ENCODE results near the gene SDR39U1.
"Not testable (repeated sequence)": the region's sequence is repeated elsewhere in the genome, so short reads cannot be mapped to it uniquely, and the experiment has no call there.

Gene SDR39U1

DNA sequence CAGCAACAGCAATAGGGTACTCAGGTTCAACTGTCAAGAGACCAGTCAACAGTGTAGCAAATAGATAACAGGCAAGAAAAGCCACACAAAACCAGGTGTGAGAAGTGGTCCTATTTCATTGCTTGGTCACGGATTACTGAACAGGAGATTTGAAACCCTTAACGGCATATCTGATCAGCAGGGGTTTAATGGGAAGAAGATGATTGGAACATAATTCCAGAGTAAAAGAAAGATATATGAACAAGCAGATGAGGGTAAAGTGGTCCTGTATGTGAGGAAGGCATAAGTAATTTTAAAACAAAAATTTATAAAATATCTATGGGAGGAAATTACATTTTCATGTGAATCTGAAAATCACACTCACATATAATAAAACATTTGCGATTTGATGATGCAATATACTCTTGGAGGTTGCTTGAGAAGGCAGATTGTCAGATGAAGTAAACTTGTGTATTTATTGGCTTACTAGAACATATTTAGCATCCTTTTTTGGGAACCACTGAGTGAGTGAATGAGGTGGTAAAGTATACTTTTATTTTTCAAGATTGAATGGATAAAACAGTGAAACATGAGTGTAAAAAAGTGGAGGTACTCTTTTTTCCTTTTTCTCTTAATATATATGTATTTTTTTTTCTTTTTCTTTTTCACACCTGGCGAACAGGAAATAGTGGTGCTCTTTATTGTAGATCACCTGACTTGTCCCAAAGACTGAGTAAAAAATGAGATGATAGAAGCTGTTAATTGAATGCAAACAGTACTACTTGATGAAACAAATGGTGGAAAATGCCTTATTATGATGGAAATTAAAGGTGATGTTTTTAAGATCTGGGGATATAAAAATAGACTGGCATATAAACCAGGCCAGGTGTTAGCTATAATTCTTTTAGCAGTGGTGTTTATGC is 21.6 kb upstream of the SDR39U1 start:
- no peak for DNase-seq (ENCODE audit: insufficient read length)
- FAIRE-seq: peak; percentile 67
- TF ChIP-seq POLR2AphosphoS5 (IDR thresholded peaks at IDR 0.05; ENCODE audit: low read depth, low read length): no peak
- no peak for TF ChIP-seq POLR2A (IDR thresholded peaks at IDR 0.05; ENCODE audit: low read depth, low read length)
- TF ChIP-seq TAF1 (IDR thresholded peaks at IDR 0.05; ENCODE audit: borderline replicate concordance, low read depth, low read length): no peak

DNA sequence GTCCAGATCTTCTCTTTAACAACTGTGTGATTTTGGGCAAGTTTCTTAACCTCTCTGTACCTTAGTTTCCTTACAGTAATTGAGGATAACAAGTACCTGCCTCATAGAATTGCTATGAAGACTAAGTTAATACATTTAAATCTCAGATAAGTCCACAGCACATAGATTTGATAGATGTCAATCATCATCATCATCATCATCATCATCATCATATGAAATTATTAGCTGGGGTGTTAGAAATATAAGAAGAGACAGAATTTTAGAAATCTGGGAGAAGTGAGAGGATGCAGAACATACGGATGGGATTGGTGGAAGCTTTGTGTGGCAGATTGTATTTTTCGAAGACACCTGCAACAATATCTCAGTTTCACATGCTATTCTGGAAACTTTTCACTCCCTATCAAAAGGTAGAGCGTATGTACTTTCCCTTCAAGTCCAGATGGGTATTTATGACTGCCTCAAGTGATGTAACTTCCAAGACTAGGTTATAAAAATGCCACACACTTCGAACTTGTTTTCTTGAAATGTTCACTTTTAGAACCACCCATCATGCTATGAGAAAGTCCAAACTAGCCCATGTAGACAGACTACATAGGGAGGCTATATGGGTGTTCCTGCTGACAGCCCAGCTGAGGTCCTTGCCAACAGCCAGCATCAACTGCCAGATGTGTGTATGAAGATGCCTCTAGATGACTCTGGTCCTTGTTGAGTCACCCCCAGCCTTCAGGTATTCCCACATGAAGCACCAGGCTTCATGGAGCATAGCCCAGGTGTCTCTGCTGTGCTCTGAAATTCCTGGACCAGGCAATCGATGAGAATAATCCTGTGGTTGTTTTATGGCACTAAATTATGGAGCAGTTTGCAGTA is 20.7 kb upstream of the SDR39U1 start:
- FAIRE-seq (peak; percentile 89), DNase-seq (ENCODE audit: insufficient read length) (no peak)
- no peak for TF ChIP-seq POLR2AphosphoS5 (IDR thresholded peaks at IDR 0.05; ENCODE audit: low read depth, low read length)
- TF ChIP-seq POLR2A (IDR thresholded peaks at IDR 0.05; ENCODE audit: low read depth, low read length): no peak
- TF ChIP-seq TAF1 (IDR thresholded peaks at IDR 0.05; ENCODE audit: borderline replicate concordance, low read depth, low read length): no peak

DNA sequence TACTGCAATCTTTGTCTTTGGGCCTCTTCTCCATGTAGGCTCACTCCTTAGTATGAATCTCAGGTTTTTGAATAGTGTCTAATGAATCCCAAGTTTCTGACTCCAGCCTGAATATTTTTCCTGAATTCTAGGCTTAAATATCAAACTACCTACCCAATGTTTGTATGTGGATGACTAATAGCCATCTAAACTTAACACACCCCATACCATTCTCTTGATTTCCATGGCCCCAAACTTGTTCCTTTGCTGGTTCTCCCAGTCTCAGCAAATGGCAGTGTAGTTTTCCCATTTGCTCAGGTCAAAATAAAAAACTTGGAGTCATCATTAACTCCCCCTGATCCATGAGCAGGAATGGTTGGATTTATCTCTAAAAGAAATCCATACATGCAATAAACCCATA is 18.8 kb upstream of the SDR39U1 start:
- no peak for TF ChIP-seq POLR2A (IDR thresholded peaks at IDR 0.05; ENCODE audit: low read depth, low read length)
- no peak for TF ChIP-seq TAF1 (IDR thresholded peaks at IDR 0.05; ENCODE audit: borderline replicate concordance, low read depth, low read length)
- TF ChIP-seq POLR2AphosphoS5 (IDR thresholded peaks at IDR 0.05; ENCODE audit: low read depth, low read length): no peak
- DNase-seq (ENCODE audit: insufficient read length) (no peak), FAIRE-seq (no peak)

DNA sequence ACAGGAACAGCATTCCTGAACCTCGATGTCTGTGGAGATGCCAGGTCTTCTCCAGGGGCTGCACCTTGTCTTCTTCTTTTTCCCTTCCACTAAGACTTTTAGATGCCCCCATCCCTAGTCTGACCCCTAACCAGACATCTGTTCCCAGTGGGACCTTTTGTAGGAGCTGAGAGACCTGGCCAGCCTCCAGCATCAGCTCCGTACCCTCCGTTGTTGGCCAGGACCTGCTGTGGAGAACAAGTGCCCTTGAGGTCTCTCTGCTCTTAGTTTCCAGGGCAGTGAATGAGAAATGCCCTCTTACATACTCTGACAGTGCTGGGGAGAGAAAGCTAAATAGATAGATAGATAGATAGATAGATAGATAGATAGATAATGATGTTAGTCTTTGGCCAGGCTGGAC is 16.8 kb upstream of the SDR39U1 start:
- TF ChIP-seq POLR2AphosphoS5 (IDR thresholded peaks at IDR 0.05; ENCODE audit: low read depth, low read length): no peak
- DNase-seq (ENCODE audit: insufficient read length) (no peak), FAIRE-seq (no peak)

DNA sequence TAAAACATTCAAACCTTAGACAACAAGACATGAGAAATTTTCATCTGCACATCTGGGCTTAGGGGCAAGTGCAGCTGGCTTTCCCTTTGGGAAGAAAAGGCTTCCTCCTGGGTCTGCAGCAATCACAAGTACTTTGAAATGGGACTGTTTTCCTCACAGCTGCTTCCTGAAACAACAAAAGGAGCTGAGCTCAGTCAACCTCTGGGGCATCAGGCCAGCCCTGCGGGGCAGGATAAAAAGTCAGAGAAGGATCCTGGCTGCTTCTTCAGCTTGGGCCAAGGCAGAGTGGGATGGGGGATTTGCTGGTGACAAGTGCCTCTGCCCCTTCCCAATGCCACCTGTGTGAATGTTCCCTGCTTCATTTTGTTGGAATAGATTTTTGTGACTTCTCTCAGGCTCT is 16.2 kb upstream of the SDR39U1 start:
- FAIRE-seq: no peak
- DNase-seq (ENCODE audit: insufficient read length): no peak
- TF ChIP-seq POLR2AphosphoS5 (IDR thresholded peaks at IDR 0.05; ENCODE audit: low read depth, low read length): no peak
- no peak for TF ChIP-seq TAF1 (IDR thresholded peaks at IDR 0.05; ENCODE audit: borderline replicate concordance, low read depth, low read length)
- no peak for TF ChIP-seq POLR2A (IDR thresholded peaks at IDR 0.05; ENCODE audit: low read depth, low read length)

DNA sequence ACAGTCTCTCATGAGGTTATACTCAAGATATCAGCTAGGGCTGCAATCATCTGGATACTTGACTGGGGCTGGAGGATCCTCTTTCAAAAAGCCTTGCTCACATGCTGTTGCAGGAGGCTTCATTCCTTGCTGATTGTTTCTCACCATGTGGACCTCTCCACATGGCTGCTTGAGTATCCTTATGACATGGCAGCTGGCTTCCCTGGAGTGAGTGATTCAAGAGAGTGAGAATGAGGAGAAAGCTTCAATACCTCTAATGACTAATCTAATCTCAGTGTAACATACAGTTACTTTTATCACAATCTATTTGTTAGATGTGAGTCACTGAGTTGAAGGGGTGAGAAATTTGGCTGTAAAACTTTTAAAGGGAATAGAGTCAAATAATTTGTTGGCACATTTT is 14.4 kb upstream of the SDR39U1 start:
- no peak for DNase-seq (ENCODE audit: insufficient read length)
- FAIRE-seq: no peak
- no peak for TF ChIP-seq TAF1 (IDR thresholded peaks at IDR 0.05; ENCODE audit: borderline replicate concordance, low read depth, low read length)
- no peak for TF ChIP-seq POLR2A (IDR thresholded peaks at IDR 0.05; ENCODE audit: low read depth, low read length)
- TF ChIP-seq POLR2AphosphoS5 (IDR thresholded peaks at IDR 0.05; ENCODE audit: low read depth, low read length): no peak

DNA sequence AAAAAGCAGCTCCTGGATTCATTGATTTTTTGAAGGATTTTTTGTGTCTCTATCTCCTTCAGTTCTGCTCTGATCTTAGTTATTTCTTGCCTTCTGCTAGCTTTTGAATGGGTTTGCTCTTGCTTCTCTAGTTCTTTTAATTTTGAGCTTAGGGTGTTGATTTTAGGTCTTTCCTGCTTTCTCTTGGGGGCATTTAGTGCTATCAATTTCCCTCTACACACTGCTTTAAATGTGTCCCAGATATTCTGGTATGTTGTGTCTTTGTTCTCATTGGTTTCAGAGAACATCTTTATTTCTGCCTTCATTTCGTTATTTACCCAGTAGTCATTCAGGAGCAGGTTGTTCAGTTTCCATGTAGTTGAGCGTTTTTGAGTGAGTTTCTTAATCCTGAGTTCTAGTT is 8.3 kb upstream of the SDR39U1 start:
- not testable (repeated sequence) for DNase-seq (ENCODE audit: insufficient read length); FAIRE-seq

DNA sequence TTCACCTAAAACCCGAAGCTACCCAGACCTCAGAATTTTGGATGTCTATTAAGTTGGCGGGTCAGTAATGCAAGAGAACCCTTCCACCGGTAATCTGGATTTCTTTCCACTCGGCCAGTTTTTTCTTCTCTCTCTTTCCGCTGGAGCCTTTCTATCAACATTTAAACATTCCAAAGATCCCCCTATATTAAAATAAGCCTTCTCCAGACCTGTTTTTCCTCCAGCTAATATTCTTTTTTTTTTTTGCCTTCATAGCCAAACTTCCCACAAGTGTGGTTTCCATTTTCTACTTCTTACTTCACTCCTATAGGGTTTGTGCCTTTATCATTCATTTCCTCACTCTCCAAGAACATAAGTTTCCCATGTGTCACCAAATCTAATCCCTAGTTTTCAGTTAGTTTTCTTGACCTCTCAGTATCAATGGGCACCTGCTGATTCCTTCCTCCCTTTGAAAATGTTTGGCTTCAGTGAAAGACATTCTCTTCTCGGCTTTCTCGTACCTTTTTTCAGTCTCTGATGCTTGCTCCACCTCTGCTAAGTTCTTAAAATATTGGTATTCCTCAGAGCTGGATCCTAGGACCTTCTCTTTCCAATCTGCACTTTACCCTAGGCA is 583 bp upstream of the SDR39U1 start:
- DNase-seq (ENCODE audit: insufficient read length): no peak
- TF ChIP-seq TAF1 (IDR thresholded peaks at IDR 0.05; ENCODE audit: borderline replicate concordance, low read depth, low read length) (no peak), POLR2A (IDR thresholded peaks at IDR 0.05; ENCODE audit: low read depth, low read length) (no peak), POLR2AphosphoS5 (IDR thresholded peaks at IDR 0.05; ENCODE audit: low read depth, low read length) (no peak)
- no peak for FAIRE-seq

DNA sequence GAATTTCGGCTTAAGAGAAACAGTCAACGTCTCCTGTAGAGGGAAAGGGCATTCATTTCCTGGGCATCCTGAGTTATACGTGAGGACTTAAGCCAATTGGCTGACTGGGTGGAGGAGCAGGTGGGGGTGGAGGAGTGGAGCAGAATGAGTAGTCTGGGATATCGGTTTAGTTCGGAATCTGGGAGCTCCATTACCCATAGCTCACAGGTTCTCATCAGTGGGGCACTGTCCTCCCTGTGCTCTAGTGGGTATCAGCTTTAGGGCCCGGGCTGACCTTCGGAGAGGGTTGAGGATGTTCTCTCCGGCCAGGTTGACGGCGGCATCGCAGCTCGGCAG is 704 bp downstream of the SDR39U1 start:
- DNase-seq (ENCODE audit: insufficient read length): no peak
- FAIRE-seq: no peak
- no peak for TF ChIP-seq POLR2AphosphoS5 (IDR thresholded peaks at IDR 0.05; ENCODE audit: low read depth, low read length)
- TF ChIP-seq POLR2A (IDR thresholded peaks at IDR 0.05; ENCODE audit: low read depth, low read length): no peak
- TF ChIP-seq TAF1 (IDR thresholded peaks at IDR 0.05; ENCODE audit: borderline replicate concordance, low read depth, low read length): no peak

DNA sequence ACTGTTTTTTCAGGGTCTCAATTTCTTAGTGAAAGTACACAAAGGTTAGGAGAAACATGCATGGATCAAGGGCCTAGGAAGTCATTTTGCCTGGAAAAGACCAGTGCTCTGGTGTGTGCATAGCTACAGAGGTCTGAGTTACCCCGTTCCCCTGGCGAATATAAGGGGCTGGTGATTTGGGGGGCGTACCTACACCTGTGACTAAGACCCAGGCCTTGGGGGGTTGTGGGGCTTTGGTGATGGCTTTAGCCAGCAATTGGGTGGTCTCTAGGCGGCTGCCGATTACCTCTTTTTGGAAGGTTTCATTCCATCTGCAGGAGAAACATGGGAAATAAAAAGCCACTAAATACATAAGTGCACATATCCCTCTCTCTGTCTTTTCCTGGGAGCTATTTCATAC is 1.1 kb downstream of the SDR39U1 start:
- no peak for DNase-seq (ENCODE audit: insufficient read length)
- TF ChIP-seq TAF1 (IDR thresholded peaks at IDR 0.05; ENCODE audit: borderline replicate concordance, low read depth, low read length) (no peak), POLR2A (IDR thresholded peaks at IDR 0.05; ENCODE audit: low read depth, low read length) (no peak), POLR2AphosphoS5 (IDR thresholded peaks at IDR 0.05; ENCODE audit: low read depth, low read length) (no peak)
- no peak for FAIRE-seq

DNA sequence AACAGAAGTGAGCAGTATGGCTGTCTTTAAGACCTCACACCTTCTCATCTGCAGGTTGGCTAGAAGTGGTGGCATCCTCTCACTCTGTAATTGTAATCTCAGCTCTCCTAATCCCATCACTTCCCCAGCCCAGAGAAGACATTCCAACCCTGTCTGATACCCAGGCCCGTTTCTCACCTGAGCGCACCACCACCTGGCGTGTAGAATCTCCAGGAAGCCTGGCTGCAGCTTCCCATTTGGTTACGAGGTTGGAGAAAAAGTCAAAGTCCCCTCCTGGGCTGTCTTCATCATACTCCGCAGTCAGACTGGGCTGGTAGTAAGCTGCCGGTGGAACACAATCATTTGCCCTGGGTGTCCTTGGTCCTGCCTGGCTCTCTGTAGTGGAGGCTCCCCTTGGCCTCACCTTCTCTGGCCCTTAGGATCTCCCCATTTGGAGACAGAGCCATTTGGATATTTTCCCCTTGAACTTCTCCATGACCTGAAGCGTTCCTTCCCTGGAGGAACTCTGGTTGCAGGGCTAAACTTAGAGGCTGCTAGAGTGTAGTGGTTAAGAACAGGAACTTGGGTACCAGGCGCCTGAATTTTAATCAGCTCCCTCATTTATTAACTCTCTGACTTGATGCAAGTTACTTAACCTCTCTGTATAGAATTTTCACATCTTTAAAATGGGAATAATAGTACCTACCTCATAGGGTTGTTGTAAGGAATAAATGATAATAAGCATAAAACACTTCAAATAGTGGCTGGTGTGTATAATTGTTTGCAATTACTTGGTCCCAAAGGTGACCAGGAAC is 1.8 kb downstream of the SDR39U1 start:
- TF ChIP-seq POLR2A (IDR thresholded peaks at IDR 0.05; ENCODE audit: low read depth, low read length): no peak; the same call in 1 of the 2 replicates
- no peak for TF ChIP-seq POLR2AphosphoS5 (IDR thresholded peaks at IDR 0.05; ENCODE audit: low read depth, low read length)
- TF ChIP-seq TAF1 (IDR thresholded peaks at IDR 0.05; ENCODE audit: borderline replicate concordance, low read depth, low read length): no peak
- DNase-seq (ENCODE audit: insufficient read length) (no peak), FAIRE-seq (no peak)
